EH (cell line): ENCODE results near the gene NEMP2.
"Not testable (repeated sequence)": the region's sequence is repeated elsewhere in the genome, so short reads cannot be mapped to it uniquely, and the experiment has no call there.

Source experiments
- DNase-seq: peaks from one replicate; pipeline ENCODE4 v3.0.0-alpha.2; 2015; ENCODE audit warnings: low read depth

NEMP2 gene

DNA sequence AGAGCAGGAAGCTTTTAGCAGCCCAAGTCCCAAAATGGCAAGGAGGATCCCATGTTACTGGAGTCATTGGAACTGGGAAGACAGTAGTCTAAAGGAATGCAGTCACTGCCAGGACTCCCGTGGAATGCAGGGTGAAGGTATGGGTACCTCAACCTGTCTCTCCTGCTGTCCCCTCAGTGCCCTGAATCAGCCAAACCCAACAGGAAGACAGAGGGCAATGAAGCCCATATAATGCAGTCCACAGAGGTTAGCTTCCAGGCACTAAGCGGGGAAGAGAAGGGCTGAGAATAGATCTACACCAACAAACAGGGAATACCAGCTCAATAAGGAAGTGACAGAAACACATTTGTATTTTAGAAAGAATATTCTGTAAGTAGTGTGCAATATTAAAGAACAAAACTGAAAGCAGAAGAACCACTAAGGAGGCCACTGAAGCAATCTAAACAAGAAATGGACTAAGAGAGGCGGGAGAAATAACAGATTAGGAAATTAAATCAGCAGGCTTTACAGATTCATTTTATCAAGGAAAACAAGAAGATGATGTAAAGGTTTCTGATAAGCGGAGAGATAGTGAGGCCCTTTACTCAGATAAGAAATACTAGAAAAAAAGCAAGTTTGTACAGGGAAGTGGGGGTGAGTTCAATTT is 8.3 kb downstream of the NEMP2 start:
- no peak for DNase-seq

DNA sequence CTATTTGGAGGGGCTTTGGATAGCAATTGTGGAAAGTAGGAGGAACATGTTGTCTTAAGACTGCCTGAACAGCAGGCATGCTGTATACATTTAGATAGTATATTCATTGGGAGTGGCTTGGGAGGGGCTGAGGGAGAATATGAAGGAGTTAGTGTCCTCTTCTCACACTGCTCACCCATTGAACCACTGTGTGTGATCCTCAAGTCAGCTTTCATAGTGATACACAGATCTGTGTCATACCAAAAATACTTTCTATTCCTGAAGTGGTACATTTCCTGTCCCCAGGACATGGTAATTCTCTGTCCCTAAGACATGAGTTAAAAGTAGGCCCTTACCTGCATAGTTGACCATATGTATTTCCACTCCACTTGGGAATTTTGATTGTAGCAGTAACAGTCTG is 9.6 kb downstream of the NEMP2 start:
- no peak for DNase-seq

DNA sequence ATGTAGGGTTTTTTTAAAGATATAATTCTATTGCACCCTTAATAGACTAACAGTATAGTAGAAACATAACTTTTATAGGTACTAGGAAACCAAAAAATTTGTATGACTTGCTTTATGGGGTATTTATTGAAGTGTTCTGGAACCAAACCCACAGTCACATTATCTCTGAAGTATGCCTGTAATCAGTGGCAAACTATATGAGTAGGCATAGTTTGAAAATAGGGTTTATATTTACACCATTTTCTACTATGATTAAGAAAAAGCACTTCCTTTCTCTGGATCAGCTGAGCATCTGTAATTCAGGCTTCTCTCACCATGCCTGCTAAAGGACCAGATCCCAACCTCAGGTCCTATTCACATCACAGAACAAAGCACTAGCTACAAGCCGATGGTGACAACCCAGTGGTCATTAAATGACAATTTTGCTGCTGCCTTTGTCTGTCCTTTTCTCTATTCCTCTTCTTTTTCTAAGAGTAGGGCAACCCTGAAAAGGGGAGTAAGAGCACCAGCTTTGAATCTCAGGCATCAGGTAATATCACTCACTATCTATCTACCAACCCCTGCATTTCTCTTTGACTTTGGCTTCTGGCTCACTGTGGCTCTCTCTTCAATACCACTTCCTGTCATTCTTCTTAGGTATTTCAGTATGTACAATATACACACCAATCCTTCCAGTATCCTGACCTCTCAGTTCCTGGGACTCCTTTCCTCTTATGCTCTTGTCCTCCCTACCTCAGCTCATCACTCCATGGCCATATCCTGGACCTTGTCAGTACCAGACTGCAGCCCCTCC is 14.4 kb downstream of the NEMP2 start:
- no peak for DNase-seq

DNA sequence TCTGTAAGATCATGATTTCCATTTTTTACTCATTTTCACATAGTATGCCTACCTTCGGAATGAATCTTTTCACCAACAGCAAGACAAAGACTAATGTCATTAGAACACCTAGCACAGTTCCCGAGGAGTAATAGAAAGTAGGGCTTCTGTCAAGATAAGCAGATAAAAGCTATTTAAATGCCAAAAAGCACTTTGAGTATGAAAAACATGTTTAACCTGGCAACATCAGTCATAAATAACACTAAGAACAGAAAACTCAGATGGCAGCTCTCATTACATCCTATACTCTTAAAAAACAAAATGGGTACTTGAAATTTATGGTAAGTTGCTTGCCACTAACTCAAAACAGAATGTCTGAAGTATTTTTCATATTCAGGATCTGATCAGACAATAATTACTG is 17.1 kb downstream of the NEMP2 start:
- DNase-seq = no peak

DNA sequence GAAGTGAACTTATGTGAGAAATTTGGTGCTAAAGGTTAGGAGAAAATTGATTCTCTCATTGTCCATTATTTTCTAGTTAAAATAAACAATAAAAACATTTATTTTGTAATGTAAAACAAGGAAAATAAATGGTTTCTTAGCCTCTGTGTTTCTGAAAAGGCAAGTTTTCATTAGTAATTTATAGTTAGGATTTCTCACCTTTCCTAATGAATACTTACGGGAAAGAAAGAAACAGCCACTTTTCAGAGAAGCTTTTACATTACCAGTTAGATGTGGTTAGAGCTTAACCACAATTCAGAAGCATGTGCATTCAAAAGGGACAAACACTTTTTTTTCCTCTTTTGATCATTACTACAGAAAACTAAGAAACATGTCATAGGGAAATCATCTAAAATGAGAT is 18.8 kb downstream of the NEMP2 start:
- no peak for DNase-seq

DNA sequence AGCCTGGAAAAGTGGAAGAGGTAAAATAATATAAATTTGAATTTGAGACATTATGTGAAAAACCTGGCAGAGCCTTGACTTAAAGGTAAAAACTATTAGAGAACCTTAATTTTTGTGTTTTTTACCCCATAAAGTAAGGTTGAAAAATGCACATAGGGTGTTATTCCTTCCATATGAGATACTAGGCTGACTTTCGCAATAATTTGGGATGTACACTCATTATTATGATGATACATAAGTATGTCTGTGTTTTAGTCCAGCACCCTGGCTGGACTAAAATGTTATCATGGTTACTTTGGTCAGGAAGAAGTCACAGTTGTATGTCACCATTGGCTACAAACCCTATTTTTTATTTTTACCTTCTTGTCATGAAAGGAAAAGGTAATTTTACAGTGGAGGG is 19.8 kb downstream of the NEMP2 start:
- DNase-seq = no peak

DNA sequence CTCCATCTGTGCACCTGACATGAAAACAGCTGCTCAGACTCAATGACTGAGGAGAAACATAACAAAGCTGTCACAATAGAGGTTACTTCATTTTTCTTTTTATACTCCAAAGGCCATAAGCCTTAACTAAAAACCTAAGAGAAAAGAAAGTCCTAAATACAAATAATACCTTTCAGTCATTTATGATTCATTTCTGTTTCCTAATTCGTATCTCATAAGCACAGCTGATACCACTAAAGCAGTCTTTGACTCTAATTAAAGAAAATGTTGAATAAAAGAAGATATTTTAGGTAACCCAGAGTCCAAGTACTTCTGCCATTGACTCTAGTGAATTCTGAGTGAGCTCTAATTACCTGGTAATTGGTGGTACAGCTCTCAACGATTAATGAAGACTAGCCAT is 20.6 kb downstream of the NEMP2 start:
- DNase-seq = no peak

DNA sequence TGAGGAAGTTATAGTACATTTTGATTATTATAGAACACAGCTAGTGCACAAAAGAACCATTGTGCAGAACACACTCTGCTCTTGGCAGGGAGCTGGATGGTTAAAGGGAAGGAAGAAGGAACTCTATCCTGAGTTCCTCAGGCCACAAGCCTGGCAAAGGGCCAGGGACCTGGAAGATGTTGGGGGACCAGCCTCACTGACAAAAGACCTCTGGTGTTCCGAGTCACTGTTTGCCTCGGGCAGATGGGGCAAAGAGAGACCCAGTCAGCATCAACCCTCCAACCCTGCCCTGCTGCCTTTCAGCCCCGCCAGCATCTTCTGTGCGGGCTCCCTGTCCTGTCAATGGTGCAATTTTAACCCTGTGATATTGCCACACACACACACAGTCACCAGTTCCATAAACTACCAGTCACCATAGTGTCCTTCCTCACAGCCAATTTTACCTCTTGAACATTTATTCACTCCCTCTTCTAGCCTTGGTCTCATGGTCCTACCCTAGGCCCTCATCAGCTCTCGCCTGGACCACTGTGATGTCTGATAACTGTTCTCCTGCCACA is 21.9 kb downstream of the NEMP2 start:
- DNase-seq = no peak

DNA sequence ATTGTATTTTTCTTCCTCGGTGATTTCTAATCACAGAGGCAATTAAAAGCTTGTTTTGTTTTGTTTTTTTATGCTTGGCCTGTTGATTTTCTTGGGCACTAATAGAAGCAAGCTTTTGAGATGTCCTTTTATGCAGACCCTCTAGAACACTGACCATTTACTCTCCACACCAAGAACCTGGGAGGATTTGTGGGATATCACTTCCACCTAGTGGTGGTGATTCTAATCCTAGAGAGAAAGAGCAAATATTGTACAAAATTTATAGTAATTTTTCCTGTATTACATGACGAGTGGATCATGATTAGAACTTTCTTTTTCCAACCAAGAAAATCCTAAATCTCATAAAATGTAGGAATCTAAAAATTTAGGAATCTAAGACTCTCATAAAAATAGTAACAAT is 23.4 kb downstream of the NEMP2 start:
- DNase-seq = peak; percentile 55

DNA sequence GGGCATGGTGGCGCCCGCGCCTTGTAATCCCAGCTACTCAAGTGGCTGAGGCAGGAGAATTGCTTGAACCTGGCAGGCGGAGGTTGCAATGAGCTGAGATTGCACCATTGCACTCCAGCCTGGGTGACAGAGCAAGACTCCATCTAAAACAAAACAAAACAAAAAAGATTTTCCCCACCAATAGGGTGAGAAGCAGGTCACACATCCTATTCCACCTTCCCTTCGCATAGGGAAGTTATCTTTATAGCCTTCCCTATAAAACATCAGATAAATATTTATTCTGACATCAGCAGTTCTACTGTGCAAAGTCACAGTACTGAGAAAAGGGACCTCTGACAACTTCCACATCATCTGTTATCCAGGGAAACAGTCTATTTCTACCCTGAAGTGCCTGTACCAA is 24.6 kb downstream of the NEMP2 start:
- not testable (repeated sequence) for DNase-seq

DNA sequence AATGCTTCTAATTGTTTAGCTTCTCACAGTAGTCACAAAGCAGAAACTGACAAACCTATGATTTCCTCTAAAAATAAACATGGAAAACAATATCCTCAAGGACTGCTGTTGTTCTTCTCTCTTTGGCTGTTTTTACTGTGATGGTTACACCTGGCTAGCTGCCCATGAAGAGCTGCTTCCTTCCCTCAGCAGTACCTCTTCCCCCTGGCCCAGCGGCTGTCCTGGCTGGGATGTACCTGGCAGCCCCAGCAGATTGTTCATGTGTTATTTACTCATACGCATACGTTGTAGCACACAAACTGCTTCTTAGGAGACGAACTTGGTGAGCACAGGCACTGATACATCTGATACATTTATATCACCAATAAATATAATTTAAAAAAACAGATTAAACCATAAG is 27.4 kb downstream of the NEMP2 start:
- DNase-seq = no peak

DNA sequence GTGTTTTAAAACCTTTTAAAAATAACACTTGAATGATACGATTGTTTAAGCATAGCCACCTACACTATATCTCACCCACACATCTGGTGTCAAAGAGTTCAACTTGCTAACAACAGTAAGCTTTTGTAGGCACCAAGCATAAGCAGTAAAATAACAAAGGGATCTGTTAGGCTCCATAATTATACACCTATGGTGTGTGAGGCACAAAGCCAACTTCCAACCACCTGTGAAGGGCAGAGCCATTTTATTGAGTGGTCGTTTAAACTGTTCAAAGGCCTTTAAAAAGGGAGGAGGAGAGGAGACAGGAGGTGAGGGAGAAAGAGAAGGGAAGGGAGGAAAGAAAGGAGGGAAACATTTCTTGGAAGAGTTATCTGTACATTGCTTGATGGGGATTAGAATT is 27.9 kb downstream of the NEMP2 start:
- DNase-seq = no peak

DNA sequence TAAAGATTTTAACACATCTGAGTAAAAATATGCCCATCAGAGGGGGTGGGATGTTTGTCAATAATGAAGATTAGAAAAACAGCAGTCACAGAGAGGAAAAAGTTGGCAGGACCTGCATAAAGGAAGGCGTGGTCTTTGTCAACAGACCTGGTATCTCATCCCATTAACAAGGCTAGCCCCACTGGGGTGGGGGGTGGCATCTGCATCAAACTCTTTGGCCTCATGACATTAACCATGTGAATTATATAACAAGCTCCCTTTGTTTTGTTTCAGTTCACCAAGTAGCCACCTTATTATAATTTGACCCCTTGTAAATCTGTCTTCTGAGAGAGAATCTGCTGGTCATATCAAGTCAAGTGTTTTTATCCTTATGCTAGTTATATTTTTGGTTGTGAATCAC is 28.8 kb downstream of the NEMP2 start:
- no peak for DNase-seq

DNA sequence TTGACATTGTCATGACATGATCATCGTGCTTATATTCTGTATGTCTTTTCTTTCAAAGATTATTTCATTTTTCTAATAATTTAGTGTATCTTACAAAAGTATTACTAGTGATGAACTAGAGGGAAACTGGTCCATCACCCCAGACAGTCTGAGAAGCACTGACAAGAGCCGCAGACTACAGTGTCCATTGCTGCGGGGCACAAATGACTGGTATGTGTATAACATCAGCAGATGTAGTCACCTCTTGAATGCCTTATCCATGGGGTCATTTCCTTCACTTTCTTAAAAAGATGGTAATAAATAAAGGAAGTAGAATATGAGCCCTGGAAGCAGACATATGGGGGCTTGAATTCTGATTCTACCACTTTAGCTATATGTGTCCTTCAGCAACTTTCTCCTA is 29.6 kb downstream of the NEMP2 start:
- DNase-seq = peak; percentile 44

DNA sequence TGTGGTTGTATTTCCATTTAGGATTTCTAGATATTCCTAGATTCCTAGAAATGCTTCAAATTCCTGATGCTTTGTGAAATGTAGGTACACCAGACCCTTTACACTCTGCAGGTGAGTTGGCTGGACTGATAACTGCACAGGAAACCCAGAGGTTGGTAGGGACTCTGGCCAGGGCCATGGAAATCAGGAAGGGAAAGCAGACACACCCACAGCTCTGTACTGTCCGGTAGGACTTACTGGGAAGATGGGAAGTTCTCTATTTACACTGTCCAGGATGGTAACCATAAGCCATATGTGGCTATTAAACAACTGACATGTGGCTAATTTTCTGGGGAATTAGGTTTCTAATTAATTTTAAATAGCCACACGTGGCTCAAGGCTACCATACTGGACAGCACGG is 31.4 kb downstream of the NEMP2 start:
- no peak for DNase-seq

DNA sequence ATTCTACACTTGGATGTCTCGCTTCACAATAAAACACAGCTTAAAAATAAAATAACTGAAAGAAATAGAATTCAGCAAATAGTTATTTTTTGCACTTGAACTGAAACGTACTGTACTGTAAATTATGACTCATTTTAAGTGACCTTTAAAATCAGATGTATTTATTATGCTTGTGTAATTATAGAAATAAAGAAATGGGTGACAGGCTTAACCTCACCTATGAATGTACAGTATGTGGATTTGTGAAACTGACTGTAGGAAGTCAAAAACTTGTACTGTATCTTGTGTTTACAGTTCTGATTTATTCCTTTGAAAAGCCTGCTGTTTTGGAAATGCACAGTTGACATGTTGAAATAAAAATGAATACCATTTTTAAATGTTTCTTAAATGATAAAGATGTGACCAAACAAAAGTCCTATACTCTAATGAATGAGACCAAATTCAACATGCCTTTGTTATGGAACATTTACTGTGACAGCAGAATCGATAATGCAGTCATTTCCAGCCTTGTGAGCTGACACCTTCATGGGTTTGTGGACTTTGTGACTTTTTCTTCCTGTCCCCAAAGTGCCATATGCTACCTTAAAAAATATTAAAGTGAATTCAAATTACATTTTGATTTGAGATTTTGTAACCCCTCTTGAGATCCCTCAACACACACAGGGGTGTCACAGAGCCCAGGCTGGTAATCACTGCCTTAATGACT is 32.7 kb downstream of the NEMP2 start:
- DNase-seq = peak; percentile 19

DNA sequence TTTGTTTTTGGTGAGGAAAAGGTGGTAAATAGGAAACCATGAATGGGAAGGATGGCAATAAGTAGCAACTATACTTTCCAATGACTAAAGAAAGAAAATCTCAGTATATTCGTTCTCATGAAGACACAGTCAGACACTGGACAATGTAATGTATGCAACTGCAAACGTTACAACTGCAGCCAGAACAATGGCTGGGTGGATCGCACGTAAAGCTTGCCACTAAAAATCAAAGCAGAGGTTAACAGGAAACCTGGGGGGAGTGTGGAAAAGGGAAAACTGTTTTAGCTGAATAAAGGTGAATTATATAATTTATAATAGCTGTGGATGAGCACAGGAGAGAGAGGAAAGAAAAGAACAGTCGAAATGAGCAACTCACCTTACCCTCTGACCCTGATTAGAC is 33.3 kb downstream of the NEMP2 start:
- DNase-seq = no peak

DNA sequence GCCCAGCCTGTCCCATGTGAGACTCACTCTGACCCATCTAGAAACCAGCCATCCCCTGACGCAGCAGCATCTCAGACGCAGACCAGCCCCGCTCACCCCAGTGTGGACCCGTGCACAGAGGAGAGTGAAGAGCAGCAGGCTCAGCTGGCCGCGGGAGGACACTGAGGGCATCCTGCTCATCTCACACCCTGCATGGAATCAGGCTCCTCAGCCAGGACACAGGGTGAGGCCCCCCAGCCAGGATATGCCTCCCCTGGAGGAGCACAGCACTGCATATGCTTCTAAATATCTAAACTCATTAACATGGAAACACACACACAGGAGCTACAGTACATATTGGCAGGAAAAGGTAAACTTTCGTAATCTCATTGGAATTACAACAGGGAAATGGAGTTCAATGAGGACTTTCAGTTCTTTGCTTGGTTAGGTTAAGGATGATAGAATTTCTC is 34.4 kb downstream of the NEMP2 start:
- no peak for DNase-seq

DNA sequence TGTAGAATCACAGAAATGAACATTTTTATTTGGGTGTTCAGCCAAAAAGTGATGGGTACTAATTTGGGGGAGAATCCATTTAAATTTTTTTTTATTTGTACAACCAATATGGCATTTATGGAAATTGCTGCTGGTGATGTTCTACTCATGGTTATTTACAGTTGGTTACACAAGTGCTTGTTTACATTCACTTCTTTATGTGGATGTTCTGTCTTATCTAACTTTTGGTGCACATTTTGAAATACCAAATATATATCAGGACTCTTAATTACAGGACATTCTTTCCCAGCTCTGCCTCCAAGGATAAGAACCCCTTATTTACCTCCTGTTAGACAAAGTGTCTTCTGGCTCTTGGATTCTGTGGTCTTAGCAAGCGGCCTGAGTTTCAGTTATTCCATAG is 35.2 kb downstream of the NEMP2 start:
- DNase-seq = no peak

DNA sequence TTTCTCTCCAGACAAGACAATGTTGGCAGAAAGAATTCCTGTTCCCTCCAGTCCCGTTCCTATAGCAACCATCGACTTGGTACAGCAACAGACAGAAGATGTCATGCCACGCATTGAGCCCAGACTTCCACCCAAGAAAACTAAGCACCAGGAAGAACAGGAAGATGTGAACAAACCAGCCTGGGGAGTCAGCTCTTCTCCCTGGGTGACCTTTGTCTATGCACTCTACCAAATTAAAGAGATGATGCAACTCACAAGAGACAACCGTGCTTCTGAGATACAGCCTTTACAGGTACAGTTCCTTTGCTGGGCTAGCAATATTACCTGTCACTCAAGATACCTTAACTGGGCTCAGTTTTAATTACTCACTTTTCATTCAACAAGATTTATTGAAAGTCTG is 37.1 kb downstream of the NEMP2 start:
- DNase-seq = peak; percentile 22

DNA sequence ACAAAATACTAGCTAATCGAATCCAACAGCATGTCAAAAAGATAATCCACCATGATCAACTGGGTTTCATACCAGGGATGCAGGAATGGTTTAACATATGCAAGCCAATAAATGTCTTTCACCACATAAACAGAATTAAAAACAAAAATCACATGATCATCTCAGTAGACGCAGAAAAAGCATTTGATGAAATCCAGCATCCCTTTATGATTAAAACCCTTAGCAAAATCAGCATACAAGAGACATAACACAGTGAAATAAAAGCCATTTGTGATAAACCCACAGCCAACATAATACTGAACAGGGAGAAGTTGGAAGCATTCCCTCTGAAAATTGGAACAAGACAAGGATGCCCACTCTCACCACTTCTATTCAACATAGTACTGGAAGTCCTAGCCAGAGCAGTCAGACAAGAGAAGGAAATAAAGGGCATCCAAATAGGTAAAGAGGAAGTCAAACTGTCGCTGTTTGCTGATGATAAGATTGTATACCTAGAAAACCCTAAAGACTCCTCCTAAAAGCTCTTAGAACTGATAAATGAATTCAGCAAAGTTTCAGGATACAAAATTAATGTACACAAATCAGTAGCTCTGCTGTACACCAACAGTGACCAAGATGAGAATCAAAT is 39.8 kb downstream of the NEMP2 start:
- DNase-seq = not testable (repeated sequence)

DNA sequence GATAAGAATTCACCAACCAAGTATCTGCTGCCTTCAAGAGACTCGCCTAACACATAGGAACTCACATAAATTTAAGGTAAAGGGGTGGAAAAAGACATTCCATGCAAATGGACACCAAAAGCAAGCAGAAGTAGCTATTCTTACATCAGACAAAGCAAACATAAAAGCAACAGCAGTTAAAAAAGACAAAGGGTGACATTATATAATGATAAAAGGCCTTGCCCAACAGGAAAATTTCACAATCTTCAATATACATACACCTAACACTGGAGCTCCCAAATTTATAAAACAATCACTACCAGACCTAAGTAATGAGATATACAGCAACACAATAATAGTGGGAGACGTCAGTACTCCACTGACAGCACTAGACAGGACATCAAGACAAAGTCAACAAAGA is 41.4 kb downstream of the NEMP2 start:
- no peak for DNase-seq
